SK-N-SH (cell line): ENCODE data around the gene MAGI2. TPM values are rescaled to one million over a fixed set of nuclear protein-coding genes. Genes with fewer than 3 reads are reported as not detected.

Experiments
- CTCF ChIA-PET: fragments of 300-600, 350-600 bp; formaldehyde crosslinking; extraction: SDS; loops from one replicate; lab custom pipeline; 2021; lab: Yijun Ruan, JAX
- POLR2A ChIA-PET: fragments of 350-600 bp; sonication (Branson Sonifier 250); formaldehyde crosslinking; extraction: SDS; loops from one replicate; lab custom pipeline; 2020; ENCODE audit warnings: antibody characterized with exemption, inconsistent platforms; lab: Yijun Ruan, JAX
- DNase-seq: peaks from one replicate; pipeline ENCODE4 v3.0.0; 2012
- H2AFZ ChIP-seq: fragments of 200-600 bp; sonication (generic); 2 replicates; pipeline ENCODE4 v1.8.1; 2016; ENCODE audit warnings: antibody characterized with exemption, mild to moderate bottlenecking, low read depth
- H3F3A ChIP-seq: fragments of 200-600 bp; sonication (generic); replicated peaks from 2 replicates; pipeline ENCODE3; 2016; ENCODE audit warnings: antibody characterized with exemption, mild to moderate bottlenecking; ENCODE audit not compliant: insufficient read depth
- H3K27ac ChIP-seq, 2 experiments: fragments of 200-500 bp in 1 of 2; fragments of 200-600 bp in 1 of 2; sonication (Bioruptor generic) in 1 of 2; sonication (generic), shearing (Covaris generic) in 1 of 2; 2 replicates each; pipeline versions ENCODE4 v1.5.1 to v1.6.1; 2014 to 2016; ENCODE audit warnings: low read depth in 2 of 2, inconsistent platforms in 1 of 2, low read length in 1 of 2, mild to moderate bottlenecking in 1 of 2, mixed read lengths in 1 of 2
- H3K27me3 ChIP-seq: fragments of 200-600 bp; sonication (generic), shearing (Covaris generic); 2 replicates; pipeline ENCODE4 v1.6.1; 2016; ENCODE audit warnings: mixed run types; ENCODE audit not compliant: insufficient read depth
- H3K36me3 ChIP-seq, 2 experiments: fragments of 200-500 bp in 1 of 2; fragments of 200-600 bp in 1 of 2; sonication (Bioruptor generic) in 1 of 2; sonication (generic) in 1 of 2; replicated peaks in 1 of 2; 2 replicates each; pipeline versions ENCODE3 to v1.5.1; 2014 to 2016; ENCODE audit warnings: low read length in 1 of 2, mild to moderate bottlenecking in 1 of 2; ENCODE audit not compliant: insufficient read depth in 2 of 2, control insufficient read depth in 1 of 2
- H3K4me1 ChIP-seq, 2 experiments: fragments of 200-500 bp in 1 of 2; fragments of 200-600 bp in 1 of 2; sonication (Bioruptor generic) in 1 of 2; sonication (generic), shearing (Covaris generic) in 1 of 2; 2 replicates each; pipeline versions ENCODE4 v1.5.1 to v1.6.1; 2014 to 2016; ENCODE audit warnings: low read depth in 1 of 2, low read length in 1 of 2, mixed run types in 1 of 2; ENCODE audit not compliant: insufficient read depth in 2 of 2, control insufficient read depth in 1 of 2
- H3K4me2 ChIP-seq: fragments of 200-600 bp; sonication (generic), shearing (Covaris generic); 2 replicates; pipeline ENCODE4 v1.6.1; 2017; ENCODE audit warnings: mixed run types
- H3K4me3 ChIP-seq, 2 experiments: fragments of 200-500 bp in 1 of 2; fragments of 200-600 bp in 1 of 2; sonication (Bioruptor generic) in 1 of 2; sonication (generic), shearing (Covaris generic) in 1 of 2; 2 replicates each; pipeline versions ENCODE4 v1.5.1 to v1.8.1; 2014 to 2016; ENCODE audit warnings: low read depth in 2 of 2, inconsistent platforms in 1 of 2, low read length in 1 of 2, mild to moderate bottlenecking in 1 of 2, mixed read lengths in 1 of 2, moderate library complexity in 1 of 2
- H3K79me2 ChIP-seq: fragments of 200-600 bp; sonication (generic); 2 replicates; pipeline ENCODE4 v1.8.1; 2017; ENCODE audit warnings: mild to moderate bottlenecking; ENCODE audit not compliant: insufficient read depth
- H3K9ac ChIP-seq: fragments of 200-600 bp; sonication (generic); 2 replicates; pipeline ENCODE4 v1.6.1; 2017; ENCODE audit warnings: mixed run types
- H3K9me2 ChIP-seq: fragments of 200-600 bp; sonication (generic); 2 replicates; pipeline ENCODE4 v1.6.1; 2017; ENCODE audit warnings: mixed run types
- H3K9me3 ChIP-seq: fragments of 200-600 bp; sonication (generic); 2 replicates; pipeline ENCODE4 v1.6.1; 2017; ENCODE audit warnings: mixed run types, mild to moderate bottlenecking, moderate library complexity
- H4K20me1 ChIP-seq: fragments of 200-600 bp; sonication (generic); 2 replicates; pipeline ENCODE4 v1.6.1; 2017; ENCODE audit warnings: mild to moderate bottlenecking, mixed run types; ENCODE audit not compliant: insufficient read depth
- CHD2 ChIP-seq: fragments of 150-350 bp; IDR thresholded peaks from 2 replicates; pipeline ENCODE4 v1.6.1; 2018; ENCODE audit warnings: low read length; ENCODE audit not compliant: partially characterized antibody
- CTCF ChIP-seq: fragments of 200-600 bp; sonication (generic); IDR thresholded peaks from 2 replicates; pipeline ENCODE4 v1.6.1; 2017; ENCODE audit warnings: antibody characterized with exemption, mild to moderate bottlenecking, moderate library complexity
- ELF1 ChIP-seq: IDR thresholded peaks from 2 replicates; pipeline ENCODE4 v1.4.0; 2012
- EP300 ChIP-seq, 2 experiments: IDR thresholded peaks; 2 replicates each; pipeline versions ENCODE4 v1.4.0 to v1.6.1; 2012; ENCODE audit warnings: borderline replicate concordance in 1 of 2, low read depth in 1 of 2, low read length in 1 of 2
- EZH2phosphoT487 ChIP-seq: fragments of 200-600 bp; sonication (generic); IDR thresholded peaks from 2 replicates; pipeline ENCODE4 v1.6.1; 2017; ENCODE audit warnings: low read depth, mixed run types, mild to moderate bottlenecking, antibody characterized with exemption, moderate library complexity, borderline replicate concordance
- FOSL2 ChIP-seq: IDR thresholded peaks from 2 replicates; pipeline ENCODE4 v1.4.0; 2012; ENCODE audit warnings: low read depth, mild to moderate bottlenecking, moderate library complexity, borderline replicate concordance
- FOXJ3 ChIP-seq: sonication (generic); formaldehyde crosslinking; IDR thresholded peaks from 2 replicates; pipeline ENCODE4 v1.5.1; 2020; ENCODE audit warnings: mild to moderate bottlenecking, missing genetic modification reagents
- FOXM1 ChIP-seq: IDR thresholded peaks from 2 replicates; pipeline ENCODE4 v1.4.0; 2012; ENCODE audit warnings: low read depth, mild to moderate bottlenecking
- GATA2 ChIP-seq: sonication (generic); formaldehyde crosslinking; IDR thresholded peaks from 2 replicates; pipeline ENCODE4 v1.5.0; 2020; ENCODE audit warnings: mild to moderate bottlenecking, missing genetic modification reagents
- IRF3 ChIP-seq: fragments of 150-350 bp; IDR thresholded peaks from 2 replicates; pipeline ENCODE4 v1.6.1; 2016; ENCODE audit warnings: mild to moderate bottlenecking, low read depth, low read length
- MAX ChIP-seq: IDR thresholded peaks from 2 replicates; pipeline ENCODE4 v1.4.0; 2012; ENCODE audit warnings: low read depth
- MEF2A ChIP-seq: IDR thresholded peaks from 2 replicates; pipeline ENCODE4 v1.4.0; 2012; ENCODE audit warnings: low read depth, borderline replicate concordance
- MXI1 ChIP-seq: IDR thresholded peaks from 2 replicates; pipeline ENCODE4 v1.6.1; 2012; ENCODE audit warnings: mild to moderate bottlenecking, low read depth, low read length, improper control_type of control experiment
- POLR2AphosphoS5 ChIP-seq: IDR thresholded peaks from 2 replicates; pipeline ENCODE4 v1.6.1; 2012; ENCODE audit warnings: low read depth, low read length
- RAD21 ChIP-seq: IDR thresholded peaks from 2 replicates; pipeline ENCODE4 v1.6.1; 2012; ENCODE audit warnings: mild to moderate bottlenecking, low read length
- REST ChIP-seq: IDR thresholded peaks from 2 replicates; pipeline ENCODE4 v1.6.1; 2012; ENCODE audit warnings: mild to moderate bottlenecking, low read depth, low read length, moderate library complexity
- RFX5 ChIP-seq: IDR thresholded peaks from 2 replicates; pipeline ENCODE4 v1.6.1; 2012; ENCODE audit warnings: mild to moderate bottlenecking, improper control_type of control experiment, low read length
- RXRA ChIP-seq: IDR thresholded peaks from 2 replicates; pipeline ENCODE4 v1.4.0; 2012; ENCODE audit warnings: low read depth, mild to moderate bottlenecking, borderline replicate concordance
- SIN3A ChIP-seq: IDR thresholded peaks from 2 replicates; pipeline ENCODE4 v1.6.1; 2012; ENCODE audit warnings: low read depth, mild to moderate bottlenecking, low read length, moderate library complexity, borderline replicate concordance
- SMC3 ChIP-seq: IDR thresholded peaks from 2 replicates; pipeline ENCODE4 v1.6.1; 2012; ENCODE audit warnings: low read depth, low read length, improper control_type of control experiment
- TAF1 ChIP-seq: IDR thresholded peaks from 2 replicates; pipeline ENCODE4 v1.6.1; 2012; ENCODE audit warnings: low read depth, mild to moderate bottlenecking, low read length, moderate library complexity, borderline replicate concordance
- TCF12 ChIP-seq: IDR thresholded peaks from 2 replicates; pipeline ENCODE4 v1.4.0; 2012
- TEAD4 ChIP-seq: IDR thresholded peaks from 2 replicates; pipeline ENCODE4 v1.4.0; 2012; ENCODE audit warnings: mild to moderate bottlenecking, borderline replicate concordance; ENCODE audit not compliant: insufficient read depth
- USF1 ChIP-seq: IDR thresholded peaks from 2 replicates; pipeline ENCODE4 v1.4.0; 2012; ENCODE audit warnings: low read depth, borderline replicate concordance
- USF2 ChIP-seq: fragments of 150-350 bp; IDR thresholded peaks from 2 replicates; pipeline ENCODE4 v1.6.1; 2017; ENCODE audit warnings: antibody characterized with exemption, low read length, low read depth, borderline replicate concordance
- YY1 ChIP-seq: IDR thresholded peaks from 2 replicates; pipeline ENCODE4 v1.4.0; 2012; ENCODE audit warnings: low read depth, mild to moderate bottlenecking
- WGBS: methylation state at CpG from one replicate; pipeline ENCODE4 v1.1.6; 2017; ENCODE audit warnings: low lambda C conversion rate; 5-methylcytosine and 5-hydroxymethylcytosine counted together
- polyA plus RNA-seq, 3 experiments: library from polyadenylated mRNA; depleted of rRNA; stranded (reverse); fragments of >200 nt; gene quantifications; 2 replicates each; pipeline ENCODE4 v1.2.3, GENCODE V29; 2012

MAGI2 gene
- polyA plus RNA-seq, 1 of the 3 experiments (the other 2 are of a cell fraction) = 1.1 TPM

- WGBS = 49% methylated on average over 2 of the region's 2 CpGs
- H3K4me3 ChIP-seq = no peak overlapping the region
- peak; percentile 59; the same call in 1 of the 2 replicates for TF ChIP-seq RXRA
- peak; percentile 93 for TF ChIP-seq FOSL2
- TF ChIP-seq FOXM1 = no peak
- TF ChIP-seq REST = 0 out of 2 replicates have a peak, but pooled peaks have one; percentile 19
- no peak for TF ChIP-seq YY1
- TF ChIP-seq MXI1 = no peak
- TF ChIP-seq EZH2phosphoT487 = no peak
- TF ChIP-seq TAF1 = no peak
- no peak for TF ChIP-seq USF1
- no peak for TF ChIP-seq RAD21
- TF ChIP-seq TCF12 = peak; percentile 91
- no peak for TF ChIP-seq CHD2
- TF ChIP-seq FOXJ3 (CRISPR knock-in tag) = no peak
- peak; percentile 71; the same call in 1 of the 2 replicates for TF ChIP-seq SIN3A
- no peak for TF ChIP-seq RFX5
- no peak for TF ChIP-seq MEF2A
- no peak for TF ChIP-seq CTCF
- no peak for TF ChIP-seq ELF1
- peak; percentile 67; the same call in 1 of the 2 replicates for TF ChIP-seq MAX
- TF ChIP-seq TEAD4 = no peak
- no peak for TF ChIP-seq GATA2
- TF ChIP-seq USF2 = no peak
- peak; percentile 53; the same call in 1 of the 2 replicates for TF ChIP-seq POLR2AphosphoS5
- TF ChIP-seq SMC3 = no peak
- TF ChIP-seq EP300 (IDR thresholded peaks at IDR 0.05; ENCODE audit: borderline replicate concordance in 1 of 2, low read depth in 1 of 2, low read length in 1 of 2) = peak in 1 of 2 experiments; percentile 29; a peak in 1 of 4 replicates
- TF ChIP-seq IRF3 = no peak
Measured at GRCh38 chr7:79317728-79318127, 135.7 kb downstream of the MAGI2 start.

More at GRCh38 chr7:79317728-79318127, 135.7 kb downstream of the MAGI2 start:
- ChIA-PET CTCF (interaction anchor here (1.2 to 3.1 kb wide), 3 partner anchors 20 to 730 kb away, joined by 3 to 10 read pairs (median 7); no protein-coding TSS in a partner anchor), POLR2A (no interaction called here)
- H2AFZ ChIP-seq = no peak overlapping the region
- no peaks in the 10 kb centered on the region for H3K36me3 ChIP-seq
- H3K4me2 ChIP-seq = no peak overlapping the region
- H3K27me3 ChIP-seq = no peaks in the 10 kb centered on the region
- H3K9ac ChIP-seq = no peak overlapping the region
- H3K79me2 ChIP-seq = no peaks in the 10 kb centered on the region
- H3K9me2 ChIP-seq = no peaks in the 10 kb centered on the region
- no peaks in the 10 kb centered on the region for H4K20me1 ChIP-seq
- peaks cover 9% of the 10 kb centered on the region for H3F3A ChIP-seq
- H3K4me1 ChIP-seq = peaks cover 2 to 4% of the 10 kb centered on the region in 2 experiments; a peak in 2 of 4 replicates
- peak overlapping the region; percentile 29 to 40; a peak in 3 of 4 replicates for H3K27ac ChIP-seq
- H3K9me3 ChIP-seq = no peaks in the 10 kb centered on the region
- DNase-seq = no peak
